Kidney epithelial cell (primary cell): ENCODE data around the gene IL37. TPM values are rescaled to one million over a fixed set of nuclear protein-coding genes. Genes with fewer than 3 reads are reported as not detected.

ENCODE experiments used
- DNase-seq: peaks from one replicate; pipeline ENCODE4 v3.0.0-alpha.2; 2010; ENCODE audit warnings: low read depth
- H3K27me3 ChIP-seq: 2 replicates; pipeline ENCODE4 v1.6.0; 2011; ENCODE audit warnings: low read length; ENCODE audit not compliant: control insufficient read depth, insufficient read depth
- H3K36me3 ChIP-seq: 2 replicates; pipeline ENCODE4 v1.5.1; 2011; ENCODE audit warnings: low read length; ENCODE audit not compliant: control insufficient read depth, insufficient read depth
- H3K4me3 ChIP-seq: 2 replicates; pipeline ENCODE4 v1.5.1; 2011; ENCODE audit warnings: low read depth, mild to moderate bottlenecking, control low read depth, low read length
- total RNA-seq: library from RNA; depleted of rRNA; stranded (reverse); fragments of >200 nt; gene quantifications from 2 replicates; pipeline ENCODE4 v1.2.3, GENCODE V29; 2015
- TF ChIP-seq, protein P1 (sequence below): IDR thresholded peaks from 2 replicates; pipeline ENCODE4 v1.5.1; 2011; ENCODE audit warnings: mild to moderate bottlenecking, moderate library complexity, low read length, control low read depth, inconsistent platforms; ENCODE audit not compliant: insufficient read depth, poor library complexity, severe bottlenecking

Gene IL37
- total RNA-seq, 1 donor from 2014 or later = not detected

DNA sequence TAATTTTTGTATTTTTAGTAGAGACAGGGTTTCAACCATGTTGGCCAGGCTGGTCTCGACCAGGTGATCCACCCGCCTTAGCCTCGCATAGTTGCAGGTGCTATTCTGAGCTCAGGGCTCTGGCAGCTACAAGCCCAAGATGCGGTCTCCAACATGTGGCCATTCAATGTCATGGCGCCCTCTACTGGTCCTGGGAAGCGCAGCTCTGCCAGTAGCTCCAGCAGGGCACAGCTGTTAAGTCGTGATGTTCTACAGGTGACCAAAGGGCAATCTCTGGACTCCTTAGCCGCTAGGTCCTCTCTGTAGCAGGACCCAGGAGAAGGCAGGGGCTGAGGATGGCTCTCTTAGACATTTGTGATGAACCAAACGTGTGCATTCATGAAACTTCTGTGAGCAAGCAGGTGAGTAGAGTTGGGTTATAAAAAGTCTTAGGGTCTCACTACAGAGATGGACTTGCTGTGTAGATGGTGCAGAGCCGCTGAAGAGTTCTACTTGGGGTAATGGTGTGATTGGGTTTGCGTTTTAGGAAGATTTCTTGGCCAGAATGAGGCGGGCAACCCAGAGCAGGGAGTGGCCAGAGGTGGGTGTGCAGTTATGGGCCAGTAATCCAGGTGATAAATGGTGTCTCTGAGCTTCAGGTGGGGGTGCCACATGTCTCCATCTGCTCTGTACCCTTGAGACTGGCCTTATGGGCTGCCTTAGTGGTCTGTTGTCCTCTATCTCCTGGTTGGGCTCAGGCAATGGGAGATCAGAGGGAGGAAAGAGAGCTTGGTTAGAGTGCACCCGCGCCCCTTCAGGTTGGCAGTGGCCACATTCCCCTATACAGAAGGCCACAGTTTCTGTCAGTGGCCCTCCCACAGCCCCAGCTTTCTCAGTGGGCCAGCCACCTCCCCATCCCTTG is 31.0 kb downstream of the IL37 start:
- no peaks in the 10 kb centered on the region for H3K36me3 ChIP-seq
- H3K4me3 ChIP-seq = no peak overlapping the region
- peak; percentile 53 for DNase-seq
- no peaks in the 10 kb centered on the region for H3K27me3 ChIP-seq
- TF ChIP-seq, protein P1, sequence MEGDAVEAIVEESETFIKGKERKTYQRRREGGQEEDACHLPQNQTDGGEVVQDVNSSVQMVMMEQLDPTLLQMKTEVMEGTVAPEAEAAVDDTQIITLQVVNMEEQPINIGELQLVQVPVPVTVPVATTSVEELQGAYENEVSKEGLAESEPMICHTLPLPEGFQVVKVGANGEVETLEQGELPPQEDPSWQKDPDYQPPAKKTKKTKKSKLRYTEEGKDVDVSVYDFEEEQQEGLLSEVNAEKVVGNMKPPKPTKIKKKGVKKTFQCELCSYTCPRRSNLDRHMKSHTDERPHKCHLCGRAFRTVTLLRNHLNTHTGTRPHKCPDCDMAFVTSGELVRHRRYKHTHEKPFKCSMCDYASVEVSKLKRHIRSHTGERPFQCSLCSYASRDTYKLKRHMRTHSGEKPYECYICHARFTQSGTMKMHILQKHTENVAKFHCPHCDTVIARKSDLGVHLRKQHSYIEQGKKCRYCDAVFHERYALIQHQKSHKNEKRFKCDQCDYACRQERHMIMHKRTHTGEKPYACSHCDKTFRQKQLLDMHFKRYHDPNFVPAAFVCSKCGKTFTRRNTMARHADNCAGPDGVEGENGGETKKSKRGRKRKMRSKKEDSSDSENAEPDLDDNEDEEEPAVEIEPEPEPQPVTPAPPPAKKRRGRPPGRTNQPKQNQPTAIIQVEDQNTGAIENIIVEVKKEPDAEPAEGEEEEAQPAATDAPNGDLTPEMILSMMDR = peak; percentile 97

DNA sequence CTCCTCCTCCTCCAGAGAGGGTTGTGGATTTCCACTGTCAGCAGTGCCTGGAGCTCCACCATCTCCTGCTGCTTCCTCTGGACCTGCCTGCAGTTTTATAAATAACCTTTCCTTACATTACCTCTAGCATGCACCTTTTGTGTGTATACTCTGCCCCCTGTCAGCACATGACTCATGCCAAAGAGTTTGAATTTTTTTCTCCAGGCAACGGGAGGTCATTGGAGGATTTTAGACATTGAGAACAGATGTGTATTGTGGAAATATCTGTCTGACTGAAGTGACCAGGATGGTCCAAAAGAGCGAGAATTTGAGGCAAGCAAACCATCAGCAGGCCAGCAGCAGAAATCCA is 31.7 kb downstream of the IL37 start:
- no peaks in the 10 kb centered on the region for H3K27me3 ChIP-seq

DNA sequence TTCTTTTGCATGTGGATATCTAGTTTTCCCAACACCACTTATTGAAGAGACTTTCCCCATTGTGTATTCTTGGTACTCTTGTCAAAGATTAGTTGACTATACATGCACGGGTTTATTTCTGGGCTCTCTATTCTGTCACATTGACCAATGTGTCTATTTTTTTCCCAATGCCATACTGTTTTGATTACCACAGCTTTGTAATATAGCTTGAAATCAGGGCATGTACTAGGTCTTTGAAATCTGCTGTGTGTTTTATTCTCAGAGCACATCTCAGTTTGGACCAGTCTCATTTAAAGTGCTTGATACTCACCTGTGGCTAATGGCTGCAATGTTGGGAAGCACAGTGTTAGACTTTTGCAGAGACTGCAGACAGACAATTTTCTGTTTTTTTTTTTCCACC is 34.0 kb downstream of the IL37 start:
- H3K27me3 ChIP-seq = no peaks in the 10 kb centered on the region
- H3K4me3 ChIP-seq = no peak overlapping the region
- no peaks in the 10 kb centered on the region for H3K36me3 ChIP-seq
- TF ChIP-seq, protein P1 = no peak
- DNase-seq = no peak

More for the DNA sequence above, 31.7 kb downstream of the IL37 start:
- Histone ChIP-seq H3K4me3 (no peak overlapping the region), H3K36me3 (no peaks in the 10 kb centered on the region)
- TF ChIP-seq, protein P1 = no peak
- no peak for DNase-seq

DNA sequence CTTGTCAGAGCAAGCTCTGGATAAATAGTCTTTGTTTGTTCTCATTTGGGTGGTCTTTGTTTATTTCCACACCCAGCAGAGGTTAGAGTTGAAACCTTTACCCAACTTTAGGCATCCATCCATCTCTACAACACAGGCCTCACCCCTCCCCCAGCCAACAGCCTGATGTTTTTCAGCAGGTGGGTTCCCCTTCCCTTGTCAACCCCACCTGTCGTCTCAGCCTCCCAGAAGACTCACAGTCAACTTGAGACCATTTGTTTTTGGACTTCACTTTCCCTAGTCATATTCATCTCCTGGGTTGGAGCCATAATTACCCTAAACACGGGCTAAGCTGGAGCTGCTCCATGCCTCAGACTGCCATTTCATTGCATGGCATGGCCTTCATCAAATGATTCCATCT is 35.1 kb downstream of the IL37 start:
- Histone ChIP-seq H3K36me3 (no peaks in the 10 kb centered on the region), H3K27me3 (no peaks in the 10 kb centered on the region), H3K4me3 (no peak overlapping the region)
- no peak for DNase-seq
- TF ChIP-seq, protein P1 = no peak

DNA sequence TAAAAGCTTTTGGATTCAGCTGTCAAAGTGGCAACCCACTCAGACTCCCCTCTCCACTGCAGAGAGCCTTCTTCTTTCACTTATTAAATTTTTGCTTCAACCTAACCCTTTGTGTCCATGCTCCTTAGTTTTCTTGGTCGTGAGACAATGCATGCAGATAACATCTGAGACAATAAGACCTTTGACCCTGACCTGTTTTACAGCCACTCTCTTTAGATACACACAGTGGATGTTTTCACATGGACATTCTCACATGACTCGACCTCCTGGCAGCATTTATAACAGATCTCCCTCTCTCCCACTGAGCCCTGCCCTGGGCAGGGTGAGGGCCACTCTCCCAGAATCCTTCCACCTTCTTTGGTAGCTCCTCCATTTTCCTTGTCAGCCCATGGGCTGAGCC is 36.4 kb downstream of the IL37 start:
- Histone ChIP-seq H3K27me3 (no peaks in the 10 kb centered on the region), H3K4me3 (no peak overlapping the region), H3K36me3 (no peaks in the 10 kb centered on the region)
- TF ChIP-seq, protein P1 = no peak
- DNase-seq = no peak

DNA sequence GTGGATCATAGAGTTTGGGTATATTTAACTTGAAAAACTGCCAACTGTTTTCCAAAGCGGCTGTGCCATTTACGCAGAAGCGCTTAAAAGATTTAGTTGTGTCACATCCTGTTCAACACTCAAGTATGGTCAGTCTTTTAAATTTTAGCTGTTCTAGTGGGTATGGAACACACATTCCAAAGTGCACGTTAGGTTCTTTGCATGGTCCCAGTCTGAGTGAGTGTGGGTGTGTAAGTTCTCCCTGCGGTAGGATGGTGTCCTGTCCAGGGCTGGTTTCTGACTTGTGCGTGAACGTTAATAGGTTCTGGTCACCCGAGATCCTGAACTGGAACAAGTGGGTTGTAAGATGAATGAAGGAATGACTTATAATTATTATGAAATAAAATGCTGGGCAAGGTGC is 38.5 kb downstream of the IL37 start:
- TF ChIP-seq, protein P1 = no peak
- DNase-seq = no peak
- Histone ChIP-seq H3K36me3 (no peaks in the 10 kb centered on the region), H3K4me3 (no peak overlapping the region), H3K27me3 (no peaks in the 10 kb centered on the region)
